Measurements from ENCODE around the gene ARHGAP42.

DNA sequence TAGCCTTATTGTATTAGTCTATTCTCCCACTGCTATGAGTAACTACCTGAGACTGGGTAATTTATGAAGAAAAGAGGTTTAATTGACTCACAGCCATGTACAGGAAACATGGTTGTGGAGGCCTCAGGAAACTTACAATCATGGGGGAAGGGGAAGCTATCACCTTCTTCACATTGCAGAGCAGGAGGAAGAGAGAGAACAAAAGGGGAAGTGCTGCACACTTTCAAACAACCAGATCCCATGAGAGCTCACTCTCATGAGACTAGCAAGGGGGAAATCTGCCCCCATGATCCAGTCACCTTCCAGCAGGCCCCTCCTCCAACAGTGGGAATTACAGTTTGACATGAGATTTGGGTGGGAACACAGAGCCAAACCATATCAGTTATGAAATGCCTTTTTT, 179.4 kb downstream of the ARHGAP42 start:
- TF ChIP-seq, protein P1, sequence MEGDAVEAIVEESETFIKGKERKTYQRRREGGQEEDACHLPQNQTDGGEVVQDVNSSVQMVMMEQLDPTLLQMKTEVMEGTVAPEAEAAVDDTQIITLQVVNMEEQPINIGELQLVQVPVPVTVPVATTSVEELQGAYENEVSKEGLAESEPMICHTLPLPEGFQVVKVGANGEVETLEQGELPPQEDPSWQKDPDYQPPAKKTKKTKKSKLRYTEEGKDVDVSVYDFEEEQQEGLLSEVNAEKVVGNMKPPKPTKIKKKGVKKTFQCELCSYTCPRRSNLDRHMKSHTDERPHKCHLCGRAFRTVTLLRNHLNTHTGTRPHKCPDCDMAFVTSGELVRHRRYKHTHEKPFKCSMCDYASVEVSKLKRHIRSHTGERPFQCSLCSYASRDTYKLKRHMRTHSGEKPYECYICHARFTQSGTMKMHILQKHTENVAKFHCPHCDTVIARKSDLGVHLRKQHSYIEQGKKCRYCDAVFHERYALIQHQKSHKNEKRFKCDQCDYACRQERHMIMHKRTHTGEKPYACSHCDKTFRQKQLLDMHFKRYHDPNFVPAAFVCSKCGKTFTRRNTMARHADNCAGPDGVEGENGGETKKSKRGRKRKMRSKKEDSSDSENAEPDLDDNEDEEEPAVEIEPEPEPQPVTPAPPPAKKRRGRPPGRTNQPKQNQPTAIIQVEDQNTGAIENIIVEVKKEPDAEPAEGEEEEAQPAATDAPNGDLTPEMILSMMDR (IDR thresholded peaks at IDR 0.05): no peak
- TF ChIP-seq POLR2A (IDR thresholded peaks at IDR 0.05): no peak

All from testis (tissue), 2 donors.